ENCODE measurements around the gene KCNH4. TPM values are rescaled to one million over a fixed set of nuclear protein-coding genes. Genes with fewer than 3 reads are reported as not detected.
A peak's percentile ranks its signal among the peaks of the same experiment; 100 is the strongest.

Gene KCNH4
- total and polyA plus RNA-seq, 2 of the 13 experiments (the other 11 are each of a cell fraction or from before 2014, with no cell fraction given), result 0.01 to 0.09 TPM

DNA sequence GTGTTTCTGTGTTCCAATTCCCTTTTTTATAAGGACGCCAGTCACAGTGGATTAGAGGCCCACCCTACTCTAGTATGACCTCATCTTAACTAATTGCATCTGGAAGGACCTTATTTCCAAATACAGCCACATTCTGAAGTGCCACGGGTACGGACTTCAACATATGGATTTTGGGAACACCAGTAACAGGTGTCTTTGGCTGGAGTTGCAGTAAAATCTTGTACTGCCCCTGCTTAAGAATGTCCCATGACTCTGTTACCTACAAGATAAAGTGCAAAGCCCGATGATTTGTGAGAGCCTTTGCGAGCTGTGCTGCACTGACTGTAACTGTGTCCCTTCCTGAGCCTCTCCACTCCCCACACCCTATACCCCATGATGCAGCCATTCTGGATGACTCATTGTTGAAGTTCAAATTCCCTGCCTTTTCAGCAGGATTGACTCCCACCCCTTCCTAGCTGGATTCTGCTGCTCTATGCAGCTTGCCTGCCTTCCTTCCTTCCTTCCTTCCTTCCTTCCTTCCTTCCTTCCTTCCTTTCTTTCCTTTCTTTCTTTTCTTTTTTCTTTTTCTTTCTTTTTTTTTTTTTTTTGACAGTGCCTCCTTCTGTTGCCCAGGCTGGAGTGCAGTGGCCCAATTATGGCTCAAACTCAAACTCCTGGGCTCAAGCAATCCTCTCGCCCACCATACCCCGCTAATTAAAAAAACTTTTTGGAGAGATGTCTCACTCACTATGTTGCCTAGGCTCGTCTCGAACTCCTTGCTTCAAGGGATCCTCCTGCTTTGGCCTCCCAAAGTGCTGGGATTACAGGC lies 2.2 kb upstream of the KCNH4 start (continued):
- TF ChIP-seq, protein P1, sequence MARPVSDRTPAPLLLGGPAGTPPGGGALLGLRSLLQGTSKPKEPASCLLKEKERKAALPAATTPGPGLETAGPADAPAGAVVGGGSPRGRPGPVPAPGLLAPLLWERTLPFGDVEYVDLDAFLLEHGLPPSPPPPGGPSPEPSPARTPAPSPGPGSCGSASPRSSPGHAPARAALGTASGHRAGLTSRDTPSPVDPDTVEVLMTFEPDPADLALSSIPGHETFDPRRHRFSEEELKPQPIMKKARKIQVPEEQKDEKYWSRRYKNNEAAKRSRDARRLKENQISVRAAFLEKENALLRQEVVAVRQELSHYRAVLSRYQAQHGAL (CRISPR knock-in tag; IDR thresholded peaks at IDR 0.05; ENCODE audit: not compliant biosample characterization), result no peak
- TF ChIP-seq KAT2B (IDR thresholded peaks at IDR 0.05; ENCODE audit: borderline replicate concordance, low read depth, low read length), result no peak
- TF ChIP-seq, protein P2, sequence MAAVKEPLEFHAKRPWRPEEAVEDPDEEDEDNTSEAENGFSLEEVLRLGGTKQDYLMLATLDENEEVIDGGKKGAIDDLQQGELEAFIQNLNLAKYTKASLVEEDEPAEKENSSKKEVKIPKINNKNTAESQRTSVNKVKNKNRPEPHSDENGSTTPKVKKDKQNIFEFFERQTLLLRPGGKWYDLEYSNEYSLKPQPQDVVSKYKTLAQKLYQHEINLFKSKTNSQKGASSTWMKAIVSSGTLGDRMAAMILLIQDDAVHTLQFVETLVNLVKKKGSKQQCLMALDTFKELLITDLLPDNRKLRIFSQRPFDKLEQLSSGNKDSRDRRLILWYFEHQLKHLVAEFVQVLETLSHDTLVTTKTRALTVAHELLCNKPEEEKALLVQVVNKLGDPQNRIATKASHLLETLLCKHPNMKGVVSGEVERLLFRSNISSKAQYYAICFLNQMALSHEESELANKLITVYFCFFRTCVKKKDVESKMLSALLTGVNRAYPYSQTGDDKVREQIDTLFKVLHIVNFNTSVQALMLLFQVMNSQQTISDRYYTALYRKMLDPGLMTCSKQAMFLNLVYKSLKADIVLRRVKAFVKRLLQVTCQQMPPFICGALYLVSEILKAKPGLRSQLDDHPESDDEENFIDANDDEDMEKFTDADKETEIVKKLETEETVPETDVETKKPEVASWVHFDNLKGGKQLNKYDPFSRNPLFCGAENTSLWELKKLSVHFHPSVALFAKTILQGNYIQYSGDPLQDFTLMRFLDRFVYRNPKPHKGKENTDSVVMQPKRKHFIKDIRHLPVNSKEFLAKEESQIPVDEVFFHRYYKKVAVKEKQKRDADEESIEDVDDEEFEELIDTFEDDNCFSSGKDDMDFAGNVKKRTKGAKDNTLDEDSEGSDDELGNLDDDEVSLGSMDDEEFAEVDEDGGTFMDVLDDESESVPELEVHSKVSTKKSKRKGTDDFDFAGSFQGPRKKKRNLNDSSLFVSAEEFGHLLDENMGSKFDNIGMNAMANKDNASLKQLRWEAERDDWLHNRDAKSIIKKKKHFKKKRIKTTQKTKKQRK (IDR thresholded peaks at IDR 0.05; ENCODE audit: low read length), result no peak
- TF ChIP-seq MAFK (conservative IDR thresholded peaks at IDR 0.05 in 1 of 2, IDR thresholded peaks at IDR 0.05 in 1 of 2; ENCODE audit: low read length in 2 of 2), result peak; percentile 19 to 21; a peak in 2 of 4 replicates
- no peak for TF ChIP-seq ZNF569 (CRISPR knock-in tag; IDR thresholded peaks at IDR 0.05; ENCODE audit: borderline replicate concordance)
- no peak for TF ChIP-seq REPIN1 (CRISPR knock-in tag; IDR thresholded peaks at IDR 0.05; ENCODE audit: borderline replicate concordance, low read depth)
- TF ChIP-seq ZNF251 (CRISPR knock-in tag; IDR thresholded peaks at IDR 0.05), result no peak
- no peak for TF ChIP-seq ZNF558 (CRISPR knock-in tag; IDR thresholded peaks at IDR 0.05; ENCODE audit: borderline replicate concordance)
- TF ChIP-seq, protein P3, sequence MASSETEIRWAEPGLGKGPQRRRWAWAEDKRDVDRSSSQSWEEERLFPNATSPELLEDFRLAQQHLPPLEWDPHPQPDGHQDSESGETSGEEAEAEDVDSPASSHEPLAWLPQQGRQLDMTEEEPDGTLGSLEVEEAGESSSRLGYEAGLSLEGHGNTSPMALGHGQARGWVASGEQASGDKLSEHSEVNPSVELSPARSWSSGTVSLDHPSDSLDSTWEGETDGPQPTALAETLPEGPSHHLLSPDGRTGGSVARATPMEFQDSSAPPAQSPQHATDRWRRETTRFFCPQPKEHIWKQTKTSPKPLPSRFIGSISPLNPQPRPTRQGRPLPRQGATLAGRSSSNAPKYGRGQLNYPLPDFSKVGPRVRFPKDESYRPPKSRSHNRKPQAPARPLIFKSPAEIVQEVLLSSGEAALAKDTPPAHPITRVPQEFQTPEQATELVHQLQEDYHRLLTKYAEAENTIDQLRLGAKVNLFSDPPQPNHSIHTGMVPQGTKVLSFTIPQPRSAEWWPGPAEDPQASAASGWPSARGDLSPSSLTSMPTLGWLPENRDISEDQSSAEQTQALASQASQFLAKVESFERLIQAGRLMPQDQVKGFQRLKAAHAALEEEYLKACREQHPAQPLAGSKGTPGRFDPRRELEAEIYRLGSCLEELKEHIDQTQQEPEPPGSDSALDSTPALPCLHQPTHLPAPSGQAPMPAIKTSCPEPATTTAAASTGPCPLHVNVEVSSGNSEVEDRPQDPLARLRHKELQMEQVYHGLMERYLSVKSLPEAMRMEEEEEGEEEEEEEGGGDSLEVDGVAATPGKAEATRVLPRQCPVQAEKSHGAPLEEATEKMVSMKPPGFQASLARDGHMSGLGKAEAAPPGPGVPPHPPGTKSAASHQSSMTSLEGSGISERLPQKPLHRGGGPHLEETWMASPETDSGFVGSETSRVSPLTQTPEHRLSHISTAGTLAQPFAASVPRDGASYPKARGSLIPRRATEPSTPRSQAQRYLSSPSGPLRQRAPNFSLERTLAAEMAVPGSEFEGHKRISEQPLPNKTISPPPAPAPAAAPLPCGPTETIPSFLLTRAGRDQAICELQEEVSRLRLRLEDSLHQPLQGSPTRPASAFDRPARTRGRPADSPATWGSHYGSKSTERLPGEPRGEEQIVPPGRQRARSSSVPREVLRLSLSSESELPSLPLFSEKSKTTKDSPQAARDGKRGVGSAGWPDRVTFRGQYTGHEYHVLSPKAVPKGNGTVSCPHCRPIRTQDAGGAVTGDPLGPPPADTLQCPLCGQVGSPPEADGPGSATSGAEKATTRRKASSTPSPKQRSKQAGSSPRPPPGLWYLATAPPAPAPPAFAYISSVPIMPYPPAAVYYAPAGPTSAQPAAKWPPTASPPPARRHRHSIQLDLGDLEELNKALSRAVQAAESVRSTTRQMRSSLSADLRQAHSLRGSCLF (CRISPR knock-in tag; IDR thresholded peaks at IDR 0.05; ENCODE audit: borderline replicate concordance), result no peak
- no peak for TF ChIP-seq THYN1 (CRISPR knock-in tag; IDR thresholded peaks at IDR 0.05; ENCODE audit: borderline replicate concordance, low read depth)
- TF ChIP-seq ZNF670 (CRISPR knock-in tag; IDR thresholded peaks at IDR 0.05; ENCODE audit: borderline replicate concordance), result 0 out of 2 replicates have a peak, but pooled peaks have one; percentile 79
- TF ChIP-seq ERF (CRISPR knock-in tag; IDR thresholded peaks at IDR 0.05), result 0 out of 2 replicates have a peak, but pooled peaks have one; percentile 8
- TF ChIP-seq ZNF839 (CRISPR knock-in tag; IDR thresholded peaks at IDR 0.05; ENCODE audit: borderline replicate concordance), result no peak
- TF ChIP-seq, protein P4, sequence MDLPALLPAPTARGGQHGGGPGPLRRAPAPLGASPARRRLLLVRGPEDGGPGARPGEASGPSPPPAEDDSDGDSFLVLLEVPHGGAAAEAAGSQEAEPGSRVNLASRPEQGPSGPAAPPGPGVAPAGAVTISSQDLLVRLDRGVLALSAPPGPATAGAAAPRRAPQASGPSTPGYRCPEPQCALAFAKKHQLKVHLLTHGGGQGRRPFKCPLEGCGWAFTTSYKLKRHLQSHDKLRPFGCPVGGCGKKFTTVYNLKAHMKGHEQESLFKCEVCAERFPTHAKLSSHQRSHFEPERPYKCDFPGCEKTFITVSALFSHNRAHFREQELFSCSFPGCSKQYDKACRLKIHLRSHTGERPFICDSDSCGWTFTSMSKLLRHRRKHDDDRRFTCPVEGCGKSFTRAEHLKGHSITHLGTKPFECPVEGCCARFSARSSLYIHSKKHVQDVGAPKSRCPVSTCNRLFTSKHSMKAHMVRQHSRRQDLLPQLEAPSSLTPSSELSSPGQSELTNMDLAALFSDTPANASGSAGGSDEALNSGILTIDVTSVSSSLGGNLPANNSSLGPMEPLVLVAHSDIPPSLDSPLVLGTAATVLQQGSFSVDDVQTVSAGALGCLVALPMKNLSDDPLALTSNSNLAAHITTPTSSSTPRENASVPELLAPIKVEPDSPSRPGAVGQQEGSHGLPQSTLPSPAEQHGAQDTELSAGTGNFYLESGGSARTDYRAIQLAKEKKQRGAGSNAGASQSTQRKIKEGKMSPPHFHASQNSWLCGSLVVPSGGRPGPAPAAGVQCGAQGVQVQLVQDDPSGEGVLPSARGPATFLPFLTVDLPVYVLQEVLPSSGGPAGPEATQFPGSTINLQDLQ (CRISPR knock-in tag; IDR thresholded peaks at IDR 0.05), result no peak
- TF ChIP-seq SP140L (CRISPR knock-in tag; IDR thresholded peaks at IDR 0.05; ENCODE audit: borderline replicate concordance), result no peak
- TF ChIP-seq DNMT1 (CRISPR knock-in tag; IDR thresholded peaks at IDR 0.05), result no peak

Data from HepG2 (cell line).